ENCODE measurements around the gene IFNL3. TPM values are rescaled to one million over a fixed set of nuclear protein-coding genes. Genes with fewer than 3 reads are reported as not detected.

IFNL3 gene
- total RNA-seq, 2 experiments from 2014 or later: not detected

DNA sequence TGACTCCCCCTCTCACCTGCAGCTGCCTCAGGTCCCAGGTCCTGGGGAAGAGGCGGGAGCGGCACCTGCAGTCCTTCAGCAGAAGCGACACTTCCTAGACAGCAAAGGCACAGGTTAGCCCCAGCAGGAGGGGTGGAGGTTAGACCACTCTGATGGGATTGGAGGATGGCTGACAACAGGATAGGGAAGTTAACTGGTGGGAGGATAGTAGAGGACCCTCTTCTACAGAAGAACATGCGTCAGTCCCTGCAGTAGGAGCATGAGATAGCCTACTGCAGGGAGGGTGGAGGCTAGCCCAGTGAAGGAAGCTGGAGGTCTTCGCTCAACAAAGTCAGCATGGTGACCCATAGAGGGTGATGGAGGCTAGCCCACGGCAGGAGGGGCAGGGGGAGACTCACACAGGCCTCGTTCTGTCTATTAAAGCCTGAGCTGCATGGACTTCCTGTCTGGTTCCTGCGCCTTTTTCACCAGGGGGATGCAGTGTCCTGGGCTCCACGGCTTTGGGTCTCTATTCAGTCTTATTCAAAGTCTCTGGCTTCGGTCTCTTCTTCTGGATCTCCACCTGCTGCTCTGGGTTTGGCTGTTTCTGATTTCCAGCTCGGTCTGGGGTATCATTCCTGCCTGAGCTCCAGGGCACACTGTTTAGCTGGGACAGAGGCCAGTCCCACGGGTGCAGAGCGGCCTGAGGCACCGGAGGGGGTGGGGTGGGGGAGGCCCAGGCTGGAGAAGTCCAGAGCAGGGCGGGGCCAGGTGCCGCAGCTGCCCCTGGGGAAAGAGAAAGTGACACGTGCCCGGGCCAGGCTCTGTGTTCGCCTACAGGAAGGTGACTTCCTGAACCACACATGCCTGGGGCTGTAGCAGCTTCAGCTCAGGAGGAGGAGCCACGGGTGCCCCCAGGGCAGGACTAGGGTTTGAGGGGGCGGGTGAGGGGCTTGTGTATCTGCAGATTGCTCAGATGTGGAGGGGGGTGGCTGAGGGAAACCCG is 7.3 kb downstream of the IFNL3 start:
- H3K27ac ChIP-seq (ENCODE audit: low read depth in 1 of 2, low read length in 2 of 2): peak overlapping the region in 1 of 2 donors; percentile 33
- H3K4me3 ChIP-seq (ENCODE audit: low read length): peak overlapping the region; percentile 37
- ATAC-seq (ENCODE audit: poor library complexity): peak; percentile 70
- intact Hi-C loops (cut with DNase I, micrococcal nuclease): no loop called here
- TF ChIP-seq CTCF (IDR thresholded peaks at IDR 0.05): no peak
- Mint-ChIP-seq H3K36me3 (ENCODE audit: low read depth) (no peaks in the 10 kb centered on the region), H3K4me1 (ENCODE audit: low read depth) (peaks cover 28% of the 10 kb centered on the region), H3K4me3 (peak overlapping the region; percentile 76), H3K27me3 (no peaks in the 10 kb centered on the region), H3K27ac (peak overlapping the region; percentile 73), H3K9me3 (no peaks in the 10 kb centered on the region)
- POLR2A ChIA-PET: interaction anchor here (1.0 to 1.2 kb wide), 3 partner anchors 10 to 208 kb away, joined by 3 read pairs; partner anchors contain the start of gene SUPT5H
- peak in 12 of 14 experiments; percentile 4 to 67 (median 39) for DNase-seq
- peaks cover 27% of the 10 kb centered on the region for H3K4me1 ChIP-seq (ENCODE audit: insufficient read depth, low read length)
- H3K27me3 ChIP-seq (ENCODE audit: control insufficient read depth in 1 of 2, insufficient read depth in 2 of 2, low read length in 2 of 2): no peaks in the 10 kb centered on the region
- CTCF ChIA-PET: interaction anchor here (0.6 kb wide), 1 partner anchor 718 kb away, joined by 3 read pairs; no protein-coding TSS in a partner anchor
- H3K9me3 ChIP-seq (ENCODE audit: control insufficient read depth in 1 of 2, insufficient read depth in 1 of 2, low read length in 2 of 2): no peaks in the 10 kb centered on the region
- H3K36me3 ChIP-seq (ENCODE audit: insufficient read depth, low read length): no peaks in the 10 kb centered on the region

DNA sequence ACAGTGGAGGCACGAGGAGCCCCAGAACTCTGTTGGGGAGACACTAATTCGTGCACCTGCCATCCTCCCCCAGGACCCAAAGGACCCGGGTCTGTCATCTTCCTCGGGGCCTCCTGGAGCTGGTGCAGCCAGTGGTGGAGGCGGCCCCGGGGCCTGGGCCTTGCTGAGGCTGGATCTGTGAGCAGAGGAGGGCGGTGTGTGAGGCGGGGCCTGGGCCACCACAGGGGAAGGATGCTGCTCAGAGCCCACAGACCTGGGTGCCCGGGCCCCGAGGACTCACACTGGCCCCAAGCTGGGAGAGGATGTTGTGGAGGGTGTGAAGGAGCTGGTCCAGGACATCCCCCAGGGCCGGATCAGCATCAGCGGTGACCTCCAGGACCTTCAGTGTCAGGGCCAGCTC is 8.3 kb downstream of the IFNL3 start:
- no peak overlapping the region for H3K4me3 ChIP-seq (ENCODE audit: low read length)
- no peaks in the 10 kb centered on the region for H3K36me3 ChIP-seq (ENCODE audit: insufficient read depth, low read length)
- ATAC-seq (ENCODE audit: poor library complexity) (peak; percentile 62), DNase-seq (peak in 5 of 14 experiments; percentile 11 to 63 (median 28))
- no peaks in the 10 kb centered on the region for H3K27me3 Mint-ChIP-seq
- peak overlapping the region; percentile 73 for H3K27ac Mint-ChIP-seq
- intact Hi-C loops (cut with DNase I, micrococcal nuclease): no loop called here
- TF ChIP-seq CTCF (IDR thresholded peaks at IDR 0.05): no peak
- no peak overlapping the region for H3K27ac ChIP-seq (ENCODE audit: low read depth in 1 of 2, low read length in 2 of 2)
- peaks cover 27% of the 10 kb centered on the region for H3K4me1 ChIP-seq (ENCODE audit: insufficient read depth, low read length)
- no peaks in the 10 kb centered on the region for H3K9me3 ChIP-seq (ENCODE audit: control insufficient read depth in 1 of 2, insufficient read depth in 1 of 2, low read length in 2 of 2)
- ChIA-PET CTCF (interaction anchor here (1.1 kb wide), 1 partner anchor 58 kb away, joined by 3 read pairs; no protein-coding TSS in a partner anchor), POLR2A (no interaction called here)
- H3K4me1 Mint-ChIP-seq (ENCODE audit: low read depth): peaks cover 28% of the 10 kb centered on the region
- H3K36me3 Mint-ChIP-seq (ENCODE audit: low read depth): no peaks in the 10 kb centered on the region
- no peaks in the 10 kb centered on the region for H3K9me3 Mint-ChIP-seq
- no peaks in the 10 kb centered on the region for H3K27me3 ChIP-seq (ENCODE audit: control insufficient read depth in 1 of 2, insufficient read depth in 2 of 2, low read length in 2 of 2)
- H3K4me3 Mint-ChIP-seq: no peak overlapping the region

DNA sequence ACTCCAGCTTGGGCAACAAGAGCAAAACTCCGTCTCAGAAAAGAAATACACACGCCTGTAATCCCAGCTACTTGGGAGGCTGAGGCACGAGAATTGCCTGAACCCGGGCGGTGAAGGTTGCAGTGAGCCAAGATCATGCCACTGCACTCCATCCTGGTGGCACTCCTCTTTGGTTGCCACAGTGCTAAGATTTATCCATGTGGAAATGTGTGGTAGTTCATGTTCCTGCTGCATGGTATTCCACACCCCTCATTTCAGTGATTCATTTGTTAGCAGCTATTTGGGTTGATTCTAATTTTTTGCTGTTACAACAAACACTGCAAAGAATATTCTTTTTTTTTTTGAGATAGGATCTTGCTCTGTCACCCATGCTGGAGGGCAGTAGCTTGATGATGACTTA is 12.1 kb downstream of the IFNL3 start:
- Histone ChIP-seq H3K36me3 (ENCODE audit: insufficient read depth, low read length) (no peaks in the 10 kb centered on the region), H3K4me3 (ENCODE audit: low read length) (no peak overlapping the region), H3K4me1 (ENCODE audit: insufficient read depth, low read length) (peaks cover 17% of the 10 kb centered on the region), H3K27ac (ENCODE audit: low read depth in 1 of 2, low read length in 2 of 2) (no peak overlapping the region), H3K27me3 (ENCODE audit: control insufficient read depth in 1 of 2, insufficient read depth in 2 of 2, low read length in 2 of 2) (no peaks in the 10 kb centered on the region), H3K9me3 (ENCODE audit: control insufficient read depth in 1 of 2, insufficient read depth in 1 of 2, low read length in 2 of 2) (peaks cover 0 to 4% of the 10 kb centered on the region in 2 experiments)
- ChIA-PET POLR2A (no interaction called here), CTCF (no interaction called here)
- H3K4me3 Mint-ChIP-seq: no peak overlapping the region
- no peaks in the 10 kb centered on the region for H3K36me3 Mint-ChIP-seq (ENCODE audit: low read depth)
- no peak overlapping the region for H3K27ac Mint-ChIP-seq
- DNase-seq (no peak), ATAC-seq (ENCODE audit: poor library complexity) (no peak)
- H3K27me3 Mint-ChIP-seq: no peaks in the 10 kb centered on the region
- peaks cover 16% of the 10 kb centered on the region for H3K4me1 Mint-ChIP-seq (ENCODE audit: low read depth)
- intact Hi-C loops (cut with DNase I, micrococcal nuclease): no loop called here
- no peaks in the 10 kb centered on the region for H3K9me3 Mint-ChIP-seq
- TF ChIP-seq CTCF (IDR thresholded peaks at IDR 0.05): no peak
